GM12892 (cell line): ENCODE results near the gene VPS18.

Experiments used
- POLR2A ChIP-seq: IDR thresholded peaks from 2 replicates; pipeline ENCODE4 v1.6.1; 2011; ENCODE audit warnings: low read depth, low read length, control low read depth
- POLR2AphosphoS5 ChIP-seq: IDR thresholded peaks from 2 replicates; pipeline ENCODE4 v1.6.1; 2011; ENCODE audit warnings: low read depth, low read length, control low read depth
- TAF1 ChIP-seq: IDR thresholded peaks from 2 replicates; pipeline ENCODE4 v1.6.1; 2011; ENCODE audit warnings: low read depth, mild to moderate bottlenecking, control low read depth, low read length, borderline replicate concordance

DNA sequence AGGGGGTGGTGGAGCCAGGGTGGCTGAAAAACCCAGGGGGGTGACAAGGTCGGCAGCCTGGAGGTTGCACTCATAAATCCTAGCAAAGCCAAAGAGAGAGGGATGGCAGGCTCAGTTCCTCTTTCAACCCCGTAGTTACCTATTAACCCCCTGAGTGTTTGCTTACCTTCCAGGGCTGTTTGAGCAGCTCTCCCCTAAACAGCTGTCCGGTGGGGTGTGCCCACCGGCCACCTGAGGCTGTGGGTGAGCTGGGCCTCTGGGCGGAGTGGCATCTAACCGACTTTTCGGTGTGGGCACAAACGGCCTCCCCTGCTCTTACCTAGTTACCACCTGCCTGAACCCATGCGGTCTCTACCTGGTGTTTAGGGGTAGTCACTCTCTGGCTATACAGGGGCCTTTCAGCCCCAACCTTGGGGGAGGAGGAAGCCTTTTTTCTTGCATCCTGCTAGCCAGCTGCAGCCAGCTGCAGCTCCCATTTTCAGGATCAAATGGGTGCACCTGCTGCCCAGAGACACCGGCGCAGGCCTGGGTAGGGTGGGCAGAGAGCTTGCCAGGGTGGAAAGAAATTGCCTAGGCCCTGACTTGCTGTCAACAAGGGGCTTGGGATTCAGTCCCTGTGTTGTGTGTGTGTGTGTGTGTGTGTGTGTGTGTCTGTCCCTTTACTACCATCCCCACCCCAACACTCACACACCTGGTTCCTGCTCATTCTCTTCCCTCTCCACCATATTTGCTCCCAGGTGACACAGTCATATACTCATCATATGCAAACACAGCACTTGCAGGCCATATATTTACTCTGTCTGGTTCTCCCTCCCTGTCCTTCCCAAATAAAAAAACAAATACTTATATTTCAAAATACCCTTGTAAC is 38.6 kb downstream of the VPS18 start:
- TF ChIP-seq POLR2AphosphoS5 = no peak
- TF ChIP-seq TAF1 = no peak
- no peak for TF ChIP-seq POLR2A
